Bone marrow (tissue), 2 donors: ENCODE data around the gene VCAM1.
"Not testable (repeated sequence)": the region's sequence is repeated elsewhere in the genome, so short reads cannot be mapped to it uniquely, and the experiment has no call there.

Source experiments
- DNase-seq, 2 donors: peaks; one replicate each; lab custom pipeline; 2025; lab: John Stamatoyannopoulos, UW

Gene VCAM1

GRCh38 chr1:100719490-100719889 lies at the start of gene VCAM1:
Gene VCAM1, plus strand, starts transcription at chr1:100719742. Its CDS starts 119 bp downstream, at chr1:100719861.
- DNase-seq, result no peak

- DNase-seq, result no peak
Observed at GRCh38 chr1:100670083-100670482, 49.5 kb upstream of the VCAM1 start.

- no peak for DNase-seq
Observed at GRCh38 chr1:100671601-100672000, 47.9 kb upstream of the VCAM1 start.

DNA sequence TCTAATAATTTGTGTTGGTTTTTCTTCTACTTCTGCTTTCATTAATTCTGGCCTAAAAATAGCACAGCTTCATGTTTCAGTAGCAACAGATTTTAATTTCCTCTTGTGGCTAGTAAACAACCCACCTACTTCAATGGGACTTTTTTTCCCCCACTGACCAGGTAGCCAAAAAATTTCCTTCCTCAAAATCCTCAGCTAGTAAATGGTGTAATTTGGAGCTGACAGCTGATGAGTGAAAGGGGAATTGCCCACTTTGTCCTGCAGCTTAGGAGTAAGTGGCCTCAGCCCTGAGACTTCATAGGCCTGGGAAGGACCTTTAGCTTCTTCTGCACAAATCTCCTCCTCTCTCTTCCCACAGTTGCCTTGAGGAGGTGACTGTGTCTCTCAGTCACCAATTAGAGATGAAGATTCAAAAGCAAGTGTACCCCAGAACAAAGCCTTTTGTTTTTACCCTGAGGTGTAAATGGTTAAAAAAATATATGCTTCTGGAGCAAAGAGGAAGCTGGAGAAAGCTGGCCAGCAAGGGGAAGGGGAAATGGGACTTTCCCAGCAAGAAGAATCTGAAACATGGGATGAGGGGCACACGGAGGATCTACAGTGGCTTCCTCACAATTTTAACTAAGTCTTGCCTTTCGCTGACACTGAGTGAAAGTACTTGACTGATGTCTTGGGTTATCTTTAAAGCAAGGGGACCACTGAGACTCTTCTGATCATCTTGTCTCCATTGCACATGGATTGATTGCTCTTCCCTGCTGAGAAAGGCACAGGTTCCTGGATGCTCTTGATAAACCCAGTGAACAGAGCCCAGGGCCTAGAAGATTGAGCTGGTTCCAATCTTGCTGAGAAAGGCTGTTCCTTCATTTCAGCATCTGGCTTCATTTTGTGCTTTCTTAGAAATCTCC lies 35.8 kb upstream of the VCAM1 start:
- DNase-seq, result no peak

DNA sequence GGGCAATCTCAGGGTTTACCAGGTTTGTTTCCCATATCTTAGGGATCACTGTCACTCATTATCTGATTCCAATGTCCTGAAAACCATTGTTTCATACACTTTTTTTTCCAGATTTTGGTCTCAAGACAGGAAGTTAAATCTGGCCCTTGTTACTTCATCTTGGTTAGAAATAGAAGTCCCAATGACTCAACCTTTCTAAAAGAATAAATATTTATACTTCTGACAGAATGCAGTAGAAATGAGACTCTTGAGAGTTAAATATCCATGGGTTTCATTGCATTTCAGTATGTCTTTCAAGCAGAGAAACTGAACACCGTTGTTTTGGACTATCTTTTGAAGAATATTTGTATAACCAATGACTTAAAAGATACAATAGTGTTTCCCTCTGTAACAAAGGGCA lies 19.8 kb upstream of the VCAM1 start:
- DNase-seq, result no peak

DNA sequence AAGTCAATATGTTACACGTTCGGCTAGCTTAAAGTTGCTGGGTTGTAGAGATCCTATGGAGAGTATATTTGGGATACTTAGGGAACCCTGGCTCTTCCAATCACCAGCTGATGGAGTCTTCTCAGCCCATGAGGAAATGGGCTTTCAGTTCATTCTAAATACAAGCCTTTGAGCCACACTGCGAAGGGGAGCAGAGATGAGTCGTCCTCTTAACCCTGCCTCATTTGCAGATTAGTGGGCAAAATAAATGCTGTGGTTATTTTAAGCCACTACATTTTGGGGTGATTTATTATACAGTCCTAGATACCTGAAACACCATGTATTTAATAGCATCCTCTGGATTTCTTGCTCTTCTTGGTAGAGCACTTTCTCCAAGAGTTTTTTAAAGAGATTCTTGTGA lies 19.0 kb upstream of the VCAM1 start:
- no peak for DNase-seq

DNA sequence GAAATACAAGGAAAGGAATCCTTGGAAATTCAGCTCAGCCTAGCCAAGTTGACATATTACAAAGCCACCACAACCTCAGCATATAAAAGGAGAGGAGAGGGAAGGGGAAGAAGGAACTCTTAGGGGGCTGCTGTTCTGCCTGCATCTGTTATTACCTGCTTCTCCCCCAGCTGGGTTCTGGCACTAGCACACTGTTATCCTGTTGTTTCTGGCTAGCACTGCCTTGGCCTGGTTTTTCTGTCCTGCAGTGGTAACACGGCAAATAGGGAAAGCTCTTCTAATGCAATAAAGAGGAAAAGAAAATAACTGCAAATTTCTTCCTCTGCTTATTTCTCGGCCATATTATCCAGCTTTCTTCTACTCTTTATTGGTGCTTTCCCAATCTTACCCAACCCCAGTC lies 16.5 kb upstream of the VCAM1 start:
- no peak for DNase-seq

GRCh38 chr1:100703716-100704115 lies 15.8 kb upstream of the VCAM1 start:
- no peak for DNase-seq

DNA sequence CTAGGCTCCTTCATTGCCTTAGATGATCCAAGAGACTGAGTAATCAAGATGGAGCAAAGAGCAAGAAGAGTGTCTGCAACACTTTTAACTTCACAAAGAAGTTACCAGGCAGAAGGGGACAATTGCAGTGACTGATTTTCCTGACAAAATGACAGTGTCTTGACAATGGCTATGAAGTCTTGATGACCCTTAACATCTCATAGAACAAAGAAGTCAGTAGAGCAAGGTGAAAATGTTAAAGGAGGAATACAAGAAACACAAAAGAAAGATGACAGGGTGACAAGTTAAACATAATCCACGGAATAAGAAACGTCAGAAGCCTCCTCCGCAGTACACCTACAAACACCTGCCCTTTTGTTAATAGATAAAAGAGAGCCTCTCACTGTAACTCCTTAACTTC lies 15.1 kb upstream of the VCAM1 start:
- DNase-seq, result no peak

- no peak for DNase-seq
Observed at GRCh38 chr1:100706296-100706695, 13.2 kb upstream of the VCAM1 start.

DNA sequence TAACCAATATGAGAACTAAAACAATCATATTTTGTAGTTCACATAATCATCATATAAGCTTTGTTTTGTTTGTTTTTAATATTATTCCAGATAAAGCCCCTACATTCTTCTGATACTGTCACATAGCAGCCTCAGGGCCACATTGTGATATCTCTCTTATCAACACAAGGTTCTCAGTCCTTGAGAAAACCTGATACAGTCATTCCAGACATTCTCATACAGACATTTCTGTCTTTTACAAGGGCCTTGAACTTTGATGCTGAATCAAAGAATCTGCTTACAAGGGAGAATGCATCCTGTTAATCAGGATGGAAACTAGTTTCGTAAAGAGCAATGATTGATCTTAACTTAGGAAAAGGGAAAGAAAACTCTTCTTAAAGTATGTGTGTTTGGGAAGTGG lies 12.7 kb upstream of the VCAM1 start:
- no peak for DNase-seq

- DNase-seq, result no peak
Observed at GRCh38 chr1:100708476-100709062, 11.0 kb upstream of the VCAM1 start.

GRCh38 chr1:100710906-100711682 lies 8.4 kb upstream of the VCAM1 start:
- DNase-seq, result no peak

- DNase-seq, result not testable (repeated sequence)
Observed at GRCh38 chr1:100713027-100713426, 6.5 kb upstream of the VCAM1 start.

- no peak for DNase-seq
Observed at GRCh38 chr1:100713626-100714025, 5.9 kb upstream of the VCAM1 start.

DNA sequence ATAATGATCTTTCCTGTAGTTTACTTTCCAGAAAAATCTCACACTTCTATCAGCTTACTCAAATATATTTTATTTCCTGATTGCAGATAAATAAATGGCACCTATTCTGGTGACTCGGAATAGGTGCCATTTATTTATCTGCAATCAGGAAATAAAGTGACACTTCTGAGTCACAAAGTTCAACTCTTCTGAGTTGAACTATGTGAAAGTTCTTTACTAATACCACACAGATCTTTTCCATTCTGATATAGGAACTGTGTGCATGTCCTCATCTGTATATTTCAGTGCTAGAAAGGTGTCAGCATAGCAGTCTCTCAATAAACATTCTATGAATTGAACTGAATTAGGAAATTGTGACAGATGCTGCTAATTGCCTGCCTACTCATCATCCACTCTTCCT lies 4.9 kb upstream of the VCAM1 start:
- DNase-seq, result no peak

DNA sequence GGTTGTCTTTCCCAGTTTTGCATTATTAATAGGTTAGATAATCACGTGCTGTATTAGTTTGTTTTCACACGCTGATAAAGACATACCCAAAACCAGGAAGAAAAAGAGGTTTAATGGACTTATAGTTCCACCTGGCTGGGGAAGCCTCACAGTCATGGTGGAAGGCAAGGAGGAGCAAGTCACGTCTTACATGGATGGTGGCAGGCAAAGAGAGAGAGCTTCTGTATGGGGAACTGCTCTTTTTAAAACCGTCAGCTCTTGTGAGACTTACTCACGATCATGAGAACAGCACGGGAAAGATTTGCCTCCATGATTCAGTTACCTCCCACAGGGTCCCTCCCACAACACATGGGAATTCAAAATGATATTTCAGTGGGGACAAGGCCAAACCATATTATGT lies 2.3 kb upstream of the VCAM1 start:
- DNase-seq, result no peak

DNA sequence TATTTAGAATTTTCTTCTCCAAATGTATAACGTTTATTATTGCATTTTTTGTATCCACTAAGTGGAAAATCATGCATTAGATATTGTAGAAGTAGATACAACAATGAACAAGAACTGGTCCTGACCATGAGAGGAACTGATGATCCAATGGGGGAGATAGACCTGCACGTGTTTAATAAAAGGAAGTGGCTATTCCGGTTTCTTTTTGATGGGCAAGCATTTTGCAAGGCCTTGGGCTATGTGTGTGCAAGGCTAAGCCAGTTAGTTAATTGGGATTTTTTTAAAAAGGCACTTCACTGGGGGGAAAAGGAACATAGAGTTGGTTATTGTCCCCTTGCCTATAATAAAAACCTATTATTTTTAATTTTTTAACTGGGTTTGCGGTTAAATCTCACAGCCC lies 961 bp upstream of the VCAM1 start:
- no peak for DNase-seq

DNA sequence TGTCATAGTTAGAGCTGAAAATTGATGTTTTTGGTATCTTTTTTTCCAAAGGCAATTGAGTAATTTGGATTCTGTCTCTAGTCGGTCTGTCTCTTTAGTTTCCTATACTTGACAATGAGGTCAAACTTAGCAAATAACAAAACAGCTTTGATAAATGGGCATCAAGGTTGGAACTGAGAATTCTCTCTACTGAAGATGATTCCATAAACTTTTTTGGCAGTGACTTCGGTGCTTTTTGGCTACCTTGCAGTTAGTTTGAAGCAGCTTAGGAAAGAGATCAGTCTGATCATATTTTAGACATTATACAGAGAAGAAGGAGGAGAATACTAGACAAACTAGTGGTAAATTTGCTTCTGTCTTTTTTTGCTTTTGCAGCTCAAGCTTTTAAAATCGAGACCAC lies 559 bp downstream of the VCAM1 start:
- DNase-seq, result no peak

GRCh38 chr1:100720751-100721150 lies 1.2 kb downstream of the VCAM1 start:
- no peak for DNase-seq

GRCh38 chr1:100721526-100722207 lies 2.1 kb downstream of the VCAM1 start:
- no peak for DNase-seq

DNA sequence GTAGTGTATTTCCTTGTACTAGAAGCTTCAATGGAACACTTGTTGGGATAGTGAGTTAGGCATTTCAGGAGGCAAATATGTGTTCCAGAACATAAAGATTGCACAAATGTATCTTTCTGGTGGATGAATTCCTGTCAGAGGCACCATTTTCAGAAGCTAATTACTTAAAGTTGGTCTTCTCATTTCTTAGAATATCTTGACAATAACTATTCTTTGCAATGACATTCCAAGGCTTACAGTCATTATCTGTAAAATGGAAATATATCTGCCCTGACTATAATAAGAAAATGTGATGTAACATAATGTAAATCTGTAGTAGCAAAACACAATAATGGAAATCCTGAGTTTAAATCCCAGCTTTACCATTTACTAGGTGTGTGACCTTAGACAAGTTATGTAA lies 2.7 kb downstream of the VCAM1 start:
- DNase-seq, result no peak
